GM19240 (cell line): ENCODE data around the gene KANSL3.
A peak's percentile ranks its signal among the peaks of the same experiment; 100 is the strongest.
"Not testable (repeated sequence)": the region's sequence is repeated elsewhere in the genome, so short reads cannot be mapped to it uniquely, and the experiment has no call there.

Experiments used
- DNase-seq: peaks from one replicate; pipeline ENCODE4 v3.0.0; 2011; ENCODE audit warnings: low spot score; ENCODE audit not compliant: insufficient read length

KANSL3 gene

GRCh38 chr2:96564026-96564425 lies 74.1 kb downstream of the KANSL3 start:
- DNase-seq: no peak

- DNase-seq: no peak
These were observed 79.6 kb downstream of the KANSL3 start for GRCh38 chr2:96558485-96558884.

GRCh38 chr2:96558061-96558460 lies 80.1 kb downstream of the KANSL3 start:
- DNase-seq: no peak

GRCh38 chr2:96557421-96557820 lies 80.7 kb downstream of the KANSL3 start:
- not testable (repeated sequence) for DNase-seq

- DNase-seq: no peak
These were observed 81.4 kb downstream of the KANSL3 start for GRCh38 chr2:96556441-96557330.

GRCh38 chr2:96555146-96555610 lies 82.9 kb downstream of the KANSL3 start:
- no peak for DNase-seq

GRCh38 chr2:96554293-96555145 lies 83.6 kb downstream of the KANSL3 start:
- peak; percentile 73 for DNase-seq

- not testable (repeated sequence) for DNase-seq
These were observed 84.2 kb downstream of the KANSL3 start for GRCh38 chr2:96553957-96554292.

GRCh38 chr2:96553176-96553956 lies 84.7 kb downstream of the KANSL3 start:
- DNase-seq: no peak

GRCh38 chr2:96552315-96553175 lies 85.6 kb downstream of the KANSL3 start:
- DNase-seq: no peak

GRCh38 chr2:96551605-96552314 lies 86.4 kb downstream of the KANSL3 start:
- DNase-seq: no peak

- DNase-seq: no peak
These were observed 87.1 kb downstream of the KANSL3 start for GRCh38 chr2:96550787-96551604.

- DNase-seq: no peak
These were observed 87.9 kb downstream of the KANSL3 start for GRCh38 chr2:96549967-96550786.

- DNase-seq: no peak
These were observed 88.7 kb downstream of the KANSL3 start for GRCh38 chr2:96549466-96549785.

GRCh38 chr2:96548558-96549465 lies 89.3 kb downstream of the KANSL3 start:
- no peak for DNase-seq

- DNase-seq: no peak
These were observed 90.4 kb downstream of the KANSL3 start for GRCh38 chr2:96547731-96548171.

GRCh38 chr2:96547203-96547641 lies 90.9 kb downstream of the KANSL3 start:
- DNase-seq: no peak
